Thoracic aorta (tissue), 2 donors: ENCODE results near the gene NVL. TPM values are rescaled to one million over a fixed set of nuclear protein-coding genes. Genes with fewer than 3 reads are reported as not detected.

ENCODE experiments used
- ATAC-seq: fragments of 150-250 bp; one replicate; pipeline ENCODE4 v1.8.0; 2017; ENCODE audit warnings: low read depth; ENCODE audit not compliant: insufficient number of reproducible peaks, low FRiP score
- DNase-seq: peaks from one replicate; pipeline ENCODE4 v3.0.0-alpha.2; 2020; ENCODE audit warnings: low spot score
- H3K27ac ChIP-seq, 2 donors: fragments of 200-600 bp; sonication (generic); 1 replicate in 1 of 2; 2 replicates in 1 of 2; pipeline ENCODE4 v1.5.1; 2016; ENCODE audit warnings: mild to moderate bottlenecking in 2 of 2, moderate library complexity in 2 of 2
- H3K27me3 ChIP-seq: fragments of 200-600 bp; sonication (generic); replicated peaks from 2 replicates; pipeline ENCODE4 v1.6.0; 2016; ENCODE audit warnings: mild to moderate bottlenecking; ENCODE audit not compliant: insufficient read depth
- H3K36me3 ChIP-seq: fragments of 200-600 bp; sonication (generic); one replicate; pipeline ENCODE4 v1.5.1; 2016
- H3K4me1 ChIP-seq, 2 donors: fragments of 200-600 bp; sonication (generic); 1 replicate in 1 of 2; 2 replicates in 1 of 2; pipeline versions ENCODE4 v1.5.1 to v1.6.0; 2016; ENCODE audit warnings: low read depth in 2 of 2, mild to moderate bottlenecking in 1 of 2; ENCODE audit not compliant: control insufficient read depth in 1 of 2
- H3K4me3 ChIP-seq: fragments of 200-600 bp; sonication (generic); 2 replicates; pipeline ENCODE4 v1.5.1; 2016; ENCODE audit warnings: mild to moderate bottlenecking
- H3K9me3 ChIP-seq: fragments of 200-600 bp; sonication (generic); 2 replicates; pipeline ENCODE4 v1.5.1; 2016
- CTCF ChIP-seq: fragments of 200-600 bp; sonication (generic); IDR thresholded peaks from one replicate; pipeline ENCODE4 v1.5.1; 2019; ENCODE audit warnings: antibody characterized with exemption
- total RNA-seq, 2 donors: library from RNA; depleted of rRNA; stranded (reverse); fragments of >200 nt; gene quantifications; one replicate each; pipeline versions ENCODE4 v1.1.0 to v1.2.3, GENCODE V29; 2016

The NVL gene
- total RNA-seq, 2 donors from 2014 or later: 11.6 to 30.7 TPM

DNA sequence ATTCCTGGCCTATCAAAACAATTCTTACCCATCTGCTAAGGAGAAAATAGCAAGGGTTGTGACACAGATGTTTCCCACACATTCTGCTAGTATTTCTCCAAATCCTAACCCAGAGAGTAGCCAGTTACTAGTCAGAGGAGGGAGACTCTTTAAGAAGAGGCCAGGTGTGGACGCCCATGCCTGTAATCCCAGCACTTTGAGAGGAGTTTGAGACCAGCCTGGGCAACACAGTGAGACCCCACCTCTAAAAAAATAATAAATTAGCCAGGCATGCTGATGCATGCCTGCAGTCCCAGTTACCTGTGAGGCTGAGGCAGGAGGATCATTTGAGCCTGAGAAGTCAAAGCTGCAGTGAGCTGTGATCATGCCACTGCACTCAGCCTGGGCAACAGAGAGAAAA, 28.6 kb downstream of the NVL start:
- no peak for TF ChIP-seq CTCF
- H3K27me3 ChIP-seq: no peaks in the 10 kb centered on the region
- H3K9me3 ChIP-seq: no peaks in the 10 kb centered on the region
- no peak overlapping the region for H3K4me3 ChIP-seq
- H3K27ac ChIP-seq: no peak overlapping the region
- H3K4me1 ChIP-seq: no peaks in the 10 kb centered on the region
- no peak for DNase-seq
- H3K36me3 ChIP-seq: peaks cover 49% of the 10 kb centered on the region
- no peak for ATAC-seq

DNA sequence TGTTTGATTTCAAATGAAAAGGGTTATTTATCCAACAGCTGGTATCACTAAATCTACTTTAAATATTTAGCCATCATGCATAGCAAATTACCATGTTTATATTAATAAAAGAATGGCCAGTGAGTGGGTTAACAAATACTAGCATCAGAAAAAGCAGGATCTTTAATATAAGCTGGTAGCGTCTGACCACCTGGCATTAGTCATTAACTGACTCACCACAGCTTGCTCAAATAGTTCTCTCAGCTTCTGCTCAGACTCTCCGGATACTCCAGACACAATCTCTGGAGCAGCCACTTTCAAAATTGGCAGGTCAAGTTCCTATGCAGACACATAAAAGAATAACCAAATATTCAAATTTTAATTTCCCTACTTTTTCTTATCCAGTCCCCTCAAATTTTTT, 29.6 kb downstream of the NVL start:
- no peak for ATAC-seq
- Histone ChIP-seq H3K4me3 (no peak overlapping the region), H3K36me3 (peaks cover 42% of the 10 kb centered on the region), H3K27ac (no peak overlapping the region), H3K4me1 (no peaks in the 10 kb centered on the region), H3K27me3 (no peaks in the 10 kb centered on the region), H3K9me3 (no peaks in the 10 kb centered on the region)
- no peak for DNase-seq
- TF ChIP-seq CTCF: no peak

DNA sequence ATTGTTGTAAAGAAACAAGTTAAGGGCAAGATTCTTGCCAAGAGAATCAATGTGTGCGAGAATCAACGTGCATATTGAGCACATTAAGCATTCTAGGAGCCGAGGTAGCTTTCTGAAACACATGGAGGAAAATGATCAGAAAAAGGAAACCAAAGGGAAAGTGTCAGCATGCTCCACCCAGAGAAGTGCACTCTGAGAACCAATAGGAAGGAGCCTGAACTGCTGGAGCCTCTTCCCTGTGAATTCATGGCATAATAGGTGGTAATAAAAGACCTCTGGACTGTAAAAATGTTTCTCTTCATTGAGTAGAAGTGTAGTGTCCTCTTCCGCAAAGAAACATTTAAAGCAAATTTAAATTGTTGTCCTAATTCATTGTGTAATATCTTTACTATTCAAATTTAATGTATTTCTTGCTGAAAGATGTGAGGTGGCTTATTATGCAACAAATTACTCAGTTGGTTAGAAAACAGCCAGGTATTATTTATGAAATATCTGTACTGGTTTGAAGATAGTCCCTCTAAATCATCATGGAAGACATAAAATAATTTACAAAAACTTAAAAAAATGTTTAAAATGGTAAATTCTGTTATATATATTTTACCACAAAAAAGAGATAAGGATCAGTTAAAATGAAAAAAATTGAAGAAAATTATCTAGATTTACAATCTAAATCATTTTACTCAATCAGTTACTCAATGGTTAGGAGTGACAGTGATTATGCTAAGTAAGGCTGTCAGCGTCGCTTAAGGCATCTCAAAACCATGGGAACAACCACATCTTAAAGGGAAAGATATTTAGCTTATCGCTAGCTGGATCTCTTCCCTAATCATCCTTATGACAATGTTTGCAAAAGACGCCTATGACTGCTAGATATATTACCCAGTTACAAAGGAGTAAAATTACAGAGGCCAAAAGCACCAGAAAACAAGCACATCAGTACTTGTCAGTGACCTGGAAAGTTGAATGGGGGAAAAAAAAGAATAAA, 31.3 kb downstream of the NVL start:
- Histone ChIP-seq H3K27ac (no peak overlapping the region), H3K4me1 (no peaks in the 10 kb centered on the region), H3K4me3 (no peak overlapping the region), H3K27me3 (no peaks in the 10 kb centered on the region), H3K36me3 (peaks cover 39% of the 10 kb centered on the region), H3K9me3 (no peaks in the 10 kb centered on the region)
- ATAC-seq: no peak
- no peak for TF ChIP-seq CTCF
- DNase-seq: no peak

GRCh38 chr1:224294775-224295174, 35.2 kb downstream of the NVL start:
- no peaks in the 10 kb centered on the region for H3K27me3 ChIP-seq
- ATAC-seq: no peak

More at GRCh38 chr1:224294775-224295174, 35.2 kb downstream of the NVL start:
- Histone ChIP-seq H3K36me3 (peaks cover 37% of the 10 kb centered on the region), H3K9me3 (no peaks in the 10 kb centered on the region), H3K27ac (no peak overlapping the region), H3K4me1 (no peaks in the 10 kb centered on the region), H3K4me3 (no peak overlapping the region)
- TF ChIP-seq CTCF: no peak
- no peak for DNase-seq
